HG03439 (cell line): ENCODE data around the gene BPIFB6.

Experiments used
- ATAC-seq: cut with Tn5 transposase; IDR thresholded peaks from one replicate; pipeline ENCODE4 v1.9.1; 2021; ENCODE audit warnings: mild to moderate bottlenecking, moderate library complexity; ENCODE audit not compliant: unreplicated experiment

Gene BPIFB6

GRCh38 chr20:33000802-33001466 is 30.5 kb upstream of the BPIFB6 start:
- no peak for ATAC-seq

GRCh38 chr20:33002087-33002808 is 29.2 kb upstream of the BPIFB6 start:
- ATAC-seq, result no peak

GRCh38 chr20:33004141-33004751 is 27.2 kb upstream of the BPIFB6 start, which contains the start of gene SUN5:
Gene SUN5, minus strand, starts transcription at chr20:33004433. Its CDS starts 93 bp downstream, at chr20:33004340.
- no peak for ATAC-seq

GRCh38 chr20:33005132-33005566 is 26.3 kb upstream of the BPIFB6 start:
- no peak for ATAC-seq

GRCh38 chr20:33005908-33006775 is 25.3 kb upstream of the BPIFB6 start:
- ATAC-seq, result no peak

GRCh38 chr20:33006776-33007375 is 24.6 kb upstream of the BPIFB6 start:
- ATAC-seq, result no peak

- no peak for ATAC-seq
Observed at GRCh38 chr20:33007376-33008335, 23.8 kb upstream of the BPIFB6 start, which contains the start of gene BPIFB2. Gene BPIFB2, plus strand, starts transcription at chr20:33007704. Its CDS starts 871 bp downstream, at chr20:33008575.

- ATAC-seq, result no peak
Observed at GRCh38 chr20:33008336-33009213, 22.9 kb upstream of the BPIFB6 start.

GRCh38 chr20:33009214-33010132 is 22.0 kb upstream of the BPIFB6 start:
- no peak for ATAC-seq

- no peak for ATAC-seq
Observed at GRCh38 chr20:33010133-33010504, 21.3 kb upstream of the BPIFB6 start.

- ATAC-seq, result no peak
Observed at GRCh38 chr20:33010674-33011449, 20.6 kb upstream of the BPIFB6 start.

GRCh38 chr20:33012327-33013189 is 18.9 kb upstream of the BPIFB6 start:
- ATAC-seq, result no peak

GRCh38 chr20:33013701-33014326 is 17.6 kb upstream of the BPIFB6 start:
- no peak for ATAC-seq

GRCh38 chr20:33014336-33015113 is 16.9 kb upstream of the BPIFB6 start:
- no peak for ATAC-seq
